H1 (cell line): ENCODE measurements around the gene PCDHB3. TPM values are rescaled to one million over a fixed set of nuclear protein-coding genes. Genes with fewer than 3 reads are reported as not detected.

Source experiments
- ASH2L ChIP-seq: fragments of 200-600, 300-600 bp; sonication (generic); IDR thresholded peaks from one replicate; pipeline ENCODE4 v1.7.1; 2017; ENCODE audit warnings: low read length
- CREB1 ChIP-seq: IDR thresholded peaks from 2 replicates; pipeline ENCODE4 v1.6.1; 2012; ENCODE audit warnings: inconsistent platforms
- CTCF ChIP-seq, 3 experiments: IDR thresholded peaks; 1 replicate in 2 of 3; 2 replicates in 1 of 3; pipeline versions ENCODE4 v1.5.1 to v1.6.1; 2011; ENCODE audit warnings: low read length in 3 of 3, mild to moderate bottlenecking in 3 of 3, inconsistent platforms in 2 of 3, low read depth in 1 of 3, moderate library complexity in 1 of 3; ENCODE audit not compliant: insufficient read depth in 1 of 3; ENCODE audit errors: control extremely low read depth in 1 of 3
- EZH2 ChIP-seq: fragments of 200-600 bp; sonication (generic); IDR thresholded peaks from 2 replicates; pipeline ENCODE4 v1.7.1; 2012; ENCODE audit warnings: low read depth, mild to moderate bottlenecking, moderate library complexity, low read length, inconsistent platforms; ENCODE audit not compliant: severe bottlenecking
- FOSL1 ChIP-seq: IDR thresholded peaks from 2 replicates; pipeline ENCODE4 v1.6.1; 2011; ENCODE audit warnings: mild to moderate bottlenecking, low read depth, low read length, moderate library complexity; ENCODE audit not compliant: insufficient read depth
- JUND ChIP-seq: IDR thresholded peaks from 2 replicates; pipeline ENCODE4 v1.6.1; 2011; ENCODE audit warnings: mild to moderate bottlenecking, improper control_type of control experiment, low read length
- KDM5A ChIP-seq: fragments of 200-600 bp; IDR thresholded peaks from 2 replicates; pipeline ENCODE4 v1.7.1; 2012; ENCODE audit warnings: mild to moderate bottlenecking, low read length, inconsistent platforms, mixed read lengths
- MAFK ChIP-seq: IDR thresholded peaks from 2 replicates; pipeline ENCODE4 v1.6.1; 2012; ENCODE audit warnings: low read depth, mild to moderate bottlenecking, improper control_type of control experiment, low read length
- MAX ChIP-seq: IDR thresholded peaks from 2 replicates; pipeline ENCODE4 v1.6.1; 2012; ENCODE audit warnings: inconsistent platforms
- NRF1 ChIP-seq: IDR thresholded peaks from 2 replicates; pipeline ENCODE4 v1.6.1; 2011; ENCODE audit warnings: mild to moderate bottlenecking, low read depth, low read length, improper control_type of control experiment
- RBBP5 ChIP-seq: IDR thresholded peaks from 2 replicates; pipeline ENCODE4 v1.7.1; 2012; ENCODE audit warnings: low read depth, mild to moderate bottlenecking, inconsistent platforms, low read length, moderate library complexity, borderline replicate concordance
- SIRT6 ChIP-seq: IDR thresholded peaks from one replicate; pipeline ENCODE4 v1.7.1; 2012; ENCODE audit warnings: low read length, inconsistent platforms
- SP1 ChIP-seq: IDR thresholded peaks from 2 replicates; pipeline ENCODE4 v1.6.1; 2011; ENCODE audit warnings: low read depth, low read length
- SP4 ChIP-seq: IDR thresholded peaks from 2 replicates; pipeline ENCODE4 v1.6.1; 2012; ENCODE audit warnings: low read length, inconsistent platforms
- TCF12 ChIP-seq: IDR thresholded peaks from 2 replicates; pipeline ENCODE4 v1.6.1; 2011; ENCODE audit warnings: low read depth, mild to moderate bottlenecking, low read length
- YY1 ChIP-seq: IDR thresholded peaks from 2 replicates; pipeline ENCODE4 v1.6.1; 2011; ENCODE audit warnings: low read depth, mild to moderate bottlenecking, low read length
- polyA plus RNA-seq, 7 experiments: library from polyadenylated mRNA; depleted of rRNA in 3 of 7; stranded (reverse) in 5 of 7; unstranded in 2 of 7; fragments of >200 nt in 5 of 7; fragments of 200-250 nt in 2 of 7; gene quantifications; 1 replicate in 5 of 7; 2 replicates in 1 of 7; 4 replicates in 1 of 7; pipeline versions ENCODE4 v1.2.1 to v1.2.3, GENCODE V29; 2011 to 2013; ENCODE audit warnings: missing spikeins in 2 of 7, mixed read lengths in 2 of 7
- total RNA-seq: library from RNA; stranded (reverse); fragmentation: NEBNext Ultra II Directional; extraction: Animal tissue kit (Norgen Biotek cat#: 25700); gene quantifications from 2 replicates; pipeline ENCODE4 v1.2.1, GENCODE V29; 2021
- TF ChIP-seq, protein P1 (sequence below): IDR thresholded peaks from 2 replicates; pipeline ENCODE4 v1.6.1; 2011; ENCODE audit warnings: low read length, improper control_type of control experiment
- TF ChIP-seq, protein P2 (sequence below): IDR thresholded peaks from 2 replicates; pipeline ENCODE4 v1.6.1; 2012; ENCODE audit warnings: low read length, inconsistent platforms

PCDHB3 gene
- total and polyA plus RNA-seq, 2 of the 8 experiments (the other 6 are each of a cell fraction or from before 2014, with no cell fraction given) = 1.6 to 3.4 TPM

- TF ChIP-seq ASH2L (peak; percentile 39), JUND (no peak), CREB1 (no peak), TCF12 (no peak), CTCF (IDR thresholded peaks at IDR 0.05; ENCODE audit: control extremely low read depth in 1 of 3, insufficient read depth in 1 of 3, low read depth in 1 of 3, low read length in 3 of 3) (peak; percentile 64 to 80 (median 73)), MAFK (no peak), SP1 (no peak), YY1 (peak; percentile 93), NRF1 (no peak), FOSL1 (no peak), MAX (no peak), KDM5A (no peak), RBBP5 (no peak), EZH2 (no peak), SP4 (peak; percentile 50; the same call in 1 of the 2 replicates), SIRT6 (no peak)
- TF ChIP-seq, protein P1, sequence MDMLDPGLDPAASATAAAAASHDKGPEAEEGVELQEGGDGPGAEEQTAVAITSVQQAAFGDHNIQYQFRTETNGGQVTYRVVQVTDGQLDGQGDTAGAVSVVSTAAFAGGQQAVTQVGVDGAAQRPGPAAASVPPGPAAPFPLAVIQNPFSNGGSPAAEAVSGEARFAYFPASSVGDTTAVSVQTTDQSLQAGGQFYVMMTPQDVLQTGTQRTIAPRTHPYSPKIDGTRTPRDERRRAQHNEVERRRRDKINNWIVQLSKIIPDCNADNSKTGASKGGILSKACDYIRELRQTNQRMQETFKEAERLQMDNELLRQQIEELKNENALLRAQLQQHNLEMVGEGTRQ = no peak
- TF ChIP-seq, protein P2, sequence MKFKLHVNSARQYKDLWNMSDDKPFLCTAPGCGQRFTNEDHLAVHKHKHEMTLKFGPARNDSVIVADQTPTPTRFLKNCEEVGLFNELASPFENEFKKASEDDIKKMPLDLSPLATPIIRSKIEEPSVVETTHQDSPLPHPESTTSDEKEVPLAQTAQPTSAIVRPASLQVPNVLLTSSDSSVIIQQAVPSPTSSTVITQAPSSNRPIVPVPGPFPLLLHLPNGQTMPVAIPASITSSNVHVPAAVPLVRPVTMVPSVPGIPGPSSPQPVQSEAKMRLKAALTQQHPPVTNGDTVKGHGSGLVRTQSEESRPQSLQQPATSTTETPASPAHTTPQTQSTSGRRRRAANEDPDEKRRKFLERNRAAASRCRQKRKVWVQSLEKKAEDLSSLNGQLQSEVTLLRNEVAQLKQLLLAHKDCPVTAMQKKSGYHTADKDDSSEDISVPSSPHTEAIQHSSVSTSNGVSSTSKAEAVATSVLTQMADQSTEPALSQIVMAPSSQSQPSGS = no peak; the same call in 1 of the 2 replicates
Observed at GRCh38 chr5:141084487-141084989, 15.7 kb upstream of the PCDHB3 start (continued).
